Measurements from ENCODE around the gene NUDT2.

Gene NUDT2

GRCh38 chr9:34289159-34289558 is 40.2 kb upstream of the NUDT2 start:
- Histone ChIP-seq H3K4me1 (ENCODE audit: control insufficient read depth, insufficient read depth, low read length) (no peaks in the 10 kb centered on the region), H3K36me3 (ENCODE audit: control insufficient read depth in 2 of 2, insufficient read depth in 1 of 2, low read length in 2 of 2) (peaks cover 0 to 12% of the 10 kb centered on the region in 2 experiments; a peak in 1 of 3 replicates), H3K4me3 (ENCODE audit: low read depth, low read length) (no peak overlapping the region), H3K27ac (ENCODE audit: extremely low read depth, low read depth, low read length) (no peak overlapping the region), H3K9me3 (ENCODE audit: control insufficient read depth, insufficient read depth, low read depth, low read length) (no peaks in the 10 kb centered on the region)
- TF ChIP-seq TRIM28 (IDR thresholded peaks at IDR 0.05; ENCODE audit: borderline replicate concordance, low read length) (no peak), ZNF280C (tag by site-specific recombination; IDR thresholded peaks at IDR 0.05) (no peak), ZSCAN23 (tag by site-specific recombination; IDR thresholded peaks at IDR 0.05) (no peak), YY2 (tag by site-specific recombination; IDR thresholded peaks at IDR 0.05) (no peak), REST (tag by site-specific recombination; IDR thresholded peaks at IDR 0.05) (peak; percentile 40; the same call in 1 of the 2 replicates), ZNF24 (tag by site-specific recombination; IDR thresholded peaks at IDR 0.05) (no peak), ZNF335 (tag by site-specific recombination; conservative IDR thresholded peaks at IDR 0.05) (no peak), ZSCAN5A (tag by site-specific recombination; IDR thresholded peaks at IDR 0.05) (no peak), KLF7 (tag by site-specific recombination; IDR thresholded peaks at IDR 0.05; ENCODE audit: borderline replicate concordance) (no peak), EGR2 (tag by site-specific recombination; IDR thresholded peaks at IDR 0.05; ENCODE audit: low read depth) (peak; percentile 55; the same call in 1 of the 2 replicates), ZBTB1 (tag by site-specific recombination; IDR thresholded peaks at IDR 0.05) (no peak), ZNF169 (tag by site-specific recombination; IDR thresholded peaks at IDR 0.05) (no peak), ZNF555 (tag by site-specific recombination; conservative IDR thresholded peaks at IDR 0.05) (no peak)
- ChIA-PET POLR2A (no interaction called here), CTCF (interaction anchor here (0.7 kb wide), 1 partner anchor 90 kb away, joined by 4 read pairs; no protein-coding TSS in a partner anchor)

GRCh38 chr9:34291023-34291422 is 38.3 kb upstream of the NUDT2 start:
- ChIA-PET CTCF (interaction anchor here (1.1 kb wide), 1 partner anchor 287 kb away, joined by 4 read pairs; no protein-coding TSS in a partner anchor), POLR2A (no interaction called here)
- no peak overlapping the region for H3K27ac ChIP-seq (ENCODE audit: extremely low read depth, low read depth, low read length)
- H3K36me3 ChIP-seq (ENCODE audit: control insufficient read depth in 2 of 2, insufficient read depth in 1 of 2, low read length in 2 of 2): peaks cover 0 to 12% of the 10 kb centered on the region in 2 experiments; a peak in 1 of 3 replicates
- H3K4me3 ChIP-seq (ENCODE audit: low read depth, low read length): no peak overlapping the region
- H3K4me1 ChIP-seq (ENCODE audit: control insufficient read depth, insufficient read depth, low read length): no peaks in the 10 kb centered on the region
- H3K9me3 ChIP-seq (ENCODE audit: control insufficient read depth, insufficient read depth, low read depth, low read length): no peaks in the 10 kb centered on the region
- no peak for TF ChIP-seq BCL11B (tag by site-specific recombination; IDR thresholded peaks at IDR 0.05; ENCODE audit: low read depth)
- TF ChIP-seq PRDM6 (tag by site-specific recombination; IDR thresholded peaks at IDR 0.05): no peak
- no peak for TF ChIP-seq MZF1 (tag by site-specific recombination; IDR thresholded peaks at IDR 0.05; ENCODE audit: borderline replicate concordance)
- no peak for TF ChIP-seq ZBTB21 (tag by site-specific recombination; IDR thresholded peaks at IDR 0.05)
- TF ChIP-seq ZNF473 (tag by site-specific recombination; IDR thresholded peaks at IDR 0.05): no peak
- no peak for TF ChIP-seq BCL11A (tag by site-specific recombination; IDR thresholded peaks at IDR 0.05; ENCODE audit: low read depth)
- TF ChIP-seq ZNF174 (tag by site-specific recombination; IDR thresholded peaks at IDR 0.05): no peak
- TF ChIP-seq ZNF133 (tag by site-specific recombination; IDR thresholded peaks at IDR 0.05): no peak
- no peak for TF ChIP-seq ZNF830 (tag by site-specific recombination; IDR thresholded peaks at IDR 0.05; ENCODE audit: low read depth)
- no peak for TF ChIP-seq ZNF433 (tag by site-specific recombination; IDR thresholded peaks at IDR 0.05; ENCODE audit: low read depth)
- no peak for TF ChIP-seq PRDM10 (tag by site-specific recombination; IDR thresholded peaks at IDR 0.05)

All from HEK293 (cell line).